Measurements from ENCODE around the gene CHST12.

DNA sequence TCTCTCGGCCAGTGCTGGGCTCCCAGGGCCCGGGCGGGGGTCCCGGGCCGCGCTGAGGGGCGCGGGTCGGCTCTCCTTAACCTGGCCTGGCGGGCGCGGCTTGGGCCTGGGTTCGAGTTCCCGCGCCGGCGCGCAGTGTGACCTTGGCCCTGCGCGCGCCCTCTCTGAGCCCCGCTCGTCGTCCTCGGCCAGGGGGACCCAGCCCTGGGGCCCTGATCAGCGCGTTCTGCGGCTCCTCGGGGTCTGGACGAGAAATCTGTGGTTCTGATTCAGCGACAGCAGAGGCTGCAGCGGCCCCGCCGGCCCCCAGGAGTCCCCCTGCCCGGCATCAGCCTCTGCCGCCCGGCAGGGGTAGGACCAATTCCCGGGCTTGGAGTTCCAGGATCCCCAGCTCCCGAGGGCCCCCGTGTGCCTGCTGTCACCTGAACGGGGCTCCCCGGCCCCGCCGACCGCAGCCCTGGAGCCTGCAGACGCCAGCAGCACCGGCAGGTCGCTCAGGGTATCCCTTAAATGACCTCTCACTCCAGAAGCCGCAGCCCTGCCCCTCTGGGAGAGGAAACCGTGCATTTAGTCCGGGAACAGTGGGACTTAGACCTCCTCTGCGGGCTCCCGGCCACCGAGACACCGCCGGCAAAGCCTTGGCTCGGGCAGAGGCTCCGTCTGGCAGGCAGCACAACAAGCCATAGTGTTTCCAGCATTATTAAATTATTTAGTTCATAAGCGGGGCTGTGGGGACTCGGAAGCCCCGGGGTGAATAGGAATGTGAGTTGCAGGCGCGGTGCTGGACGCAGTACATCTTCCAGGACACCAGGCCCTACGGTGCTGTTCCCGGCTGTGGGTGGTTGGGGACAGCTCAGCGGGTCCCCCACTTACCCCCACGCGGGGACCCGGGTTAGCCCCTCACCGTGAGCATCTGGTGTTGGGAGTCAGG is 572 bp downstream of the CHST12 start:
- no peak; the same call in 1 of the 2 replicates for TF ChIP-seq CTCF (conservative IDR thresholded peaks at IDR 0.05; ENCODE audit: low read depth, low read length)
- no peak for TF ChIP-seq EZH2 (IDR thresholded peaks at IDR 0.05; ENCODE audit: low read length, unreplicated experiment)
